Rectal smooth muscle tissue (tissue), 1 donor: ENCODE measurements around the gene PANK3.
"Not testable (repeated sequence)": the region's sequence is repeated elsewhere in the genome, so short reads cannot be mapped to it uniquely, and the experiment has no call there.

ENCODE experiments used
- H3K27ac ChIP-seq: one replicate; pipeline ENCODE4 v1.7.0; 2013; ENCODE audit warnings: low read depth, low read length, inconsistent platforms
- H3K27me3 ChIP-seq: one replicate; pipeline ENCODE4 v1.7.0; 2013; ENCODE audit warnings: low read length; ENCODE audit not compliant: control insufficient read depth, insufficient read depth
- H3K36me3 ChIP-seq: one replicate; pipeline ENCODE4 v1.7.0; 2013; ENCODE audit warnings: low read length; ENCODE audit not compliant: control insufficient read depth, insufficient read depth
- H3K4me1 ChIP-seq: one replicate; pipeline ENCODE4 v1.7.0; 2013; ENCODE audit warnings: low read length; ENCODE audit not compliant: control insufficient read depth, insufficient read depth
- H3K4me3 ChIP-seq: one replicate; pipeline ENCODE4 v1.7.0; 2013; ENCODE audit warnings: low read length
- H3K9ac ChIP-seq: one replicate; pipeline ENCODE4 v1.7.0; 2013; ENCODE audit warnings: low read length

The PANK3 gene

DNA sequence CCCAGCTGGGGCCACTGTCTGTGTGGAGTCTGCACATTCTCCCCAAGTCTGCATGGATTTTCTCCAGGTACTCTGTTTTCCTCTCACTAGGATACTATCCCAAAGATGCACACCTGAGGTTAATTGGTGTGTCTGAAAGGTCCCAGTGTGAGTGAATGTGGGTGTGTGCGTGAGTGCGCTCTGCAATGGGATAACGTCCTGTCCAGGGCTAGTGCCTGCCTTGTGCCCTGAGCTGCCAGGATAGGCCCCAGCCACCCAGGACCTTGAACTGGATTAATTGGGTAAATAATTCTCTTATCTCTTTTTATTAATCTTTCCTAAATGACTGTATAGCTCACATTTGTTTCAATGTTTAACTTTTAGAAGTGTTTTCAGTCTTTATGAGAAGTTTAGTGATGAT, 11.5 kb upstream of the PANK3 start:
- Histone ChIP-seq H3K27ac (no peak overlapping the region), H3K36me3 (no peaks in the 10 kb centered on the region), H3K9ac (no peak overlapping the region), H3K4me3 (no peak overlapping the region), H3K27me3 (no peaks in the 10 kb centered on the region), H3K4me1 (no peaks in the 10 kb centered on the region)

DNA sequence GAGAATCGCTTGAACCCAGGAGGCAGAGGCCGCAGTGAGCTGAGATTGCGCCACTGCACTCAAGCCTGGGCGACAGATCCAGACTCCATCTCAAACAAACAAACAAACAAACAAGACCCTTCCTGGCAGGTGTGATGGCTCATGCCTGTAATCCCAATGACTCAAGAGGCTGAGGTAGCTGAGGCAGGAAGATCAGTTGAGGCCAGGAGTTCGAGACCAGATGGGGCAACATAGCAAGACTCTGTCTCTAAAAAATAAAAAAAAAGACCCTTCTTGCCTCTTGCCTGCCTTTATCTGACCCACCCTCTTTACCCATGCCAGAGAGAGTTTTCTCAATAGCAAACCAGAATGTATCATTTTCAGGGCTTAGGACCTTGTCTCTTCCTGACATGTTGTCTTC, 8.8 kb upstream of the PANK3 start:
- H3K4me1 ChIP-seq = no peaks in the 10 kb centered on the region
- H3K27me3 ChIP-seq = no peaks in the 10 kb centered on the region
- H3K27ac ChIP-seq = no peak overlapping the region
- no peak overlapping the region for H3K9ac ChIP-seq
- no peak overlapping the region for H3K4me3 ChIP-seq
- H3K36me3 ChIP-seq = no peaks in the 10 kb centered on the region

DNA sequence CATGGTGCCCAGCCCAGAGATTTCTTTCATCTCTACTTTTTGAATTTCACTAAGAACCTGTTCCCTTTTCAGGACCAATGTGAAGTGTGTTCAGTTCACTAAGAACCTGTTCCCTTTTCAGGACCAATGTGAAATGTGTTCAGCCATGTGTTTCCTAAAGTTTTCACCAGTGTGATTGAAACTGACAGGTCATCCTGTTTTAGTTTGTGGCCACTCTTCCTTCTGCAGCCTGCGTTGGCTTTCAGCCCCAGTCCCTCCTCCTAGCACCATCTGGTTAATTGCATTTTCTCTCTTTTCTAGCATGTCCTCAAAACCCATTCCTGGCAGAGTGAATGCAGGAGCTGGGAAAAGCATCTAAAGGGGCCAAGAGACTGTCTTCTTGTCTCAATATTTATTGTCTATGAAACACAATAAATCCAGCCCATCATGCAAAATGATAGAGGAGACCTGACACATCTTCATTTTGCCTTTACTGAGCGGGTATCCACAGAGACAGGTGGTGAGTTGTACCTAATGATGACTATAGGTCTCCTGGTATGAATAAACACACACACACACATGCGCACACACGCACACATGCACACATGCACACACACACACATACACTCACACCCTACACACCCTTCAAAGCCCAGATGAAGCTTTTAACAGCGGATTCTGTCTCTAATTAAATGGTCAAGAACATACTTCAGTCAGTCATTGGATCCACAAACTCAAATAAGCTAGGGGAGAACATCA, 6.1 kb upstream of the PANK3 start:
- peaks cover under 1% of the 10 kb centered on the region for H3K4me1 ChIP-seq
- no peak overlapping the region for H3K27ac ChIP-seq
- no peak overlapping the region for H3K9ac ChIP-seq
- no peaks in the 10 kb centered on the region for H3K27me3 ChIP-seq
- H3K4me3 ChIP-seq = no peak overlapping the region
- H3K36me3 ChIP-seq = no peaks in the 10 kb centered on the region

DNA sequence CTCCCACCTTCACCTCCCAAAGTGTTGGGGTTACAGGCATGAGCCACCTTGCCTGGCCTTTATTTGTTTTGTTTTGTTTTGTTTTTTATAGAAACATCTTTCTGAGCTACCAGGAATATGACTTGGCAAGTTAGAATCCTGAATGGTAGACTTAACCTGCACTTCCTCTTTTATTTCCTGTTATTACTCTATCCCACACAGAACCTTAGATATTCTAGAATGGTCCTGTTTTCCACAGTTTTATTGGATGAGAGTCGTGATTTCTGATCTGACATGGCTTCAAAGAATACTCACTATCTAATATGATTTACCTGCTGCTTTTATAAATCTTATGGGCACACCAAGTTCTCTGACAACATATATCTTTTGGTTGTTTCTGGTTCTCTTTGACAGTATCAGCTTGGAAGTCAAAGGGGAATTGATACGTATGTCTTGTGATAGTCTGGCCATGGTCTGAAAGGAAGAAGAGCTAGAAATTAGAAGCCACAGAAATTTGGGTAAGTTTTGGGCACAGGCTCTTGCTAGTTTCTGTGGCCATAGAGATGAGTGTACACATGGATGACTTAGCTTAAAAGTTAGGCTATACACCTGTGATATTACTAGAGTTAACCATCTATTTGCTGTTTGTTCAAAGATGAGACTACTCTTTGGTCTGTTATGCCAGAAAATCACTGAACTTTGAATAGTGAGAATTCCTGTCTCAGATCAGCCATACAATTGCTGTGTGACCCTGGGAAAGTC, 4.7 kb upstream of the PANK3 start:
- no peak overlapping the region for H3K4me3 ChIP-seq
- no peaks in the 10 kb centered on the region for H3K27me3 ChIP-seq
- no peaks in the 10 kb centered on the region for H3K36me3 ChIP-seq
- peaks cover 5% of the 10 kb centered on the region for H3K4me1 ChIP-seq
- no peak overlapping the region for H3K27ac ChIP-seq
- H3K9ac ChIP-seq = no peak overlapping the region

DNA sequence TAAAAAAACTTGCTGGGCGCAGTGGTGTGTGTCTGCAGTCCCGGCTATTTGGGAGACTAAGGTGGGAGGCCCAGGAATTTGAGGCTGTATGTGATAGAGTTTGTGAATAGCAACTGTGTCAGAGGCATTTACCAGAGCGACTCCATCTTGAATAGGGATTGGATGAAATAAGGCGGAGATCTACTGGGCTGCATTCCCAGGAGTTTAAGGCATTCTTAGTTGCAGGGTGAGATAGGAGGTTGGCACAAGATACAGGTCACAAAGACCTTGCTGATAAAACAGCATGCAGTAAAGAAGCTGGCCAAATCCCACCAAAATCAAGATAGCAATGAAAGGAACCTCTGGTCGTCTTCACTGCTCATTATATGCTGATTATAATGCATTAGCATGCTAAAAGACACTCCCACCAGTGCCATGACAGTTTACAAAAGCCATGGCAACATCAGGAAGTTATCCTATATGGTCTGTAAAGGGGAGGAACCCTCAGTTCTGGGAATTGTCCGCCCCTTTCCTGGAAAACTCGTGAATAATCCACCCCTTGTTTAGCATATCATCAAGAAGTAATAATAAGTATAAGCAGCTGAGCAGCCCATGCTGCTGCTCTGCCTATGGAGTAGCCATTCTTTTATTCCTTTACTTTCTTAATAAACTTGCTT, 1.8 kb upstream of the PANK3 start:
- not testable (repeated sequence) for H3K9ac ChIP-seq, H3K36me3 ChIP-seq, H3K4me1 ChIP-seq, H3K27me3 ChIP-seq, H3K27ac ChIP-seq, H3K4me3 ChIP-seq

DNA sequence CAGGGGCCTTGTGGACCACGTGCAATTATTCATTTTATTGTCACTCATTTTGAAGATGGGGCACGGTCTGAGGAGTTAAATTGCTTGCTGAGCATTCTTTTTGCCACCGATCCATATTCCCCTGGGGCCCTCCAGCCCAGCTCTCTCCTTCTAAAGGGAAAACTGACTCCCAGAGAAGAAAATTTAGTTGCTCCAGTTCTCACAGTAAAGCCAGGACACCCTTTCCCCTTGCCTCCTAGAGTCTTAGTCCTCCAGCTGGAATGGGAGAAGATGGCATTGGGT, 1.0 kb upstream of the PANK3 start:
- Histone ChIP-seq H3K9ac (peak overlapping the region; percentile 69), H3K27ac (peak overlapping the region; percentile 91), H3K4me1 (peaks cover 7% of the 10 kb centered on the region), H3K27me3 (no peaks in the 10 kb centered on the region), H3K4me3 (peak overlapping the region; percentile 58), H3K36me3 (no peaks in the 10 kb centered on the region)

DNA sequence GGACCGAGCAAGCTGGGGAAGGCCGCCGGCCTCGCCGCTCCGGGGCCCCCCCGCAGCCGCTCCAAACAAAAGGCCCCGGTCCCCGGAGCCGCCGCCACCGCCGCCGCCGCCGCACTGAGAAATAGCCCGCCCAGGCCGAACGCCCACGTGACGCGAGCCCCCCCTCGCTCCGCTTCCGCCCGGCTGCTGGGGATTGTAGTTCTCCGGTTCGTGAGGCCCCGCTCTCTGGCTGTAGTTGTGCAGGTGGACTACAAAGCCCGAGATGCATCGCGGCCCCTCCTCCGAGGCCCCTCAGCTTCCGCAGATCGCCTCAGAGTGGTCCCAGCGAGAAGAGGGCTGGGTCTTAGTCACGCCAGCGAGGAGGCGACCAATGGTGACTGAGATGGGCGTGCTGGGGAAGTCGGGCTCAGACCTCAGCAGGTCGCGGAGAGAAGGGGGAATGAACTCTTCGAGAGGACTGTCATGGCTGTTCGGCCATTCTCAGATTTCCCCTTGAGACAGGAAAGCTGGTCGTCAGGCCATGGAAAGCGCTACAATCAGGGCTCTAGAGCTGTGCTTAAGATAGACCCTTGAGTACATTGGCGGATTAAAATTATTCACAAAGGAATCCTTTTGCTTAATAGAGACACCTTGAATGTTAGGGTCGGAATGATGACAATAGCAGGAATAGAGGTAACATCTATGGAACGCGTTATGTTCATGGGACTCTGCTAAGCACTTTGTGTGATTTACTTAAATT, 489 bp upstream of the PANK3 start:
- Histone ChIP-seq H3K36me3 (no peaks in the 10 kb centered on the region), H3K27me3 (no peaks in the 10 kb centered on the region), H3K4me1 (peaks cover 7% of the 10 kb centered on the region), H3K4me3 (peak overlapping the region; percentile 98), H3K9ac (peak overlapping the region; percentile 69), H3K27ac (peak overlapping the region; percentile 94)

DNA sequence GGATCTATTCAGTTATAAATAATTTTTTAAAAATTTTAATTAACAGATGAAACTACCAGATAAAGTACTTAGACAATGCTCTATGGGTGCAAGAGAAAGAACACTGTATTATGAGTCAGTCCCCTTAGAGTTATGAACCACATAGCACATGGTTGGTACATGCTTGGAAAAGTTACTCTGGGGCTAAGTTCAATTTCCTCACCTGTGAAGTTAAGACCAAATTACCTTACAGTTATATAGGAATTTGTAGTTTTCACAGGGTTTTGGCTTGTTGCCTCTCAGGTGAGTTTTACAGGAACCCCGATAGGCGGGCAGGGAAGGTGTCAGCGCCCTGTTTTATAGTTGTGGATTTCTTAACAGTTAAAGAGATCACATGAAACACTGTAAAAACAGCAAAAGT, 1.2 kb downstream of the PANK3 start:
- H3K27ac ChIP-seq = no peak overlapping the region
- H3K9ac ChIP-seq = no peak overlapping the region
- H3K4me3 ChIP-seq = peak overlapping the region; percentile 98
- H3K4me1 ChIP-seq = peaks cover 7% of the 10 kb centered on the region
- H3K36me3 ChIP-seq = no peaks in the 10 kb centered on the region
- H3K27me3 ChIP-seq = no peaks in the 10 kb centered on the region

DNA sequence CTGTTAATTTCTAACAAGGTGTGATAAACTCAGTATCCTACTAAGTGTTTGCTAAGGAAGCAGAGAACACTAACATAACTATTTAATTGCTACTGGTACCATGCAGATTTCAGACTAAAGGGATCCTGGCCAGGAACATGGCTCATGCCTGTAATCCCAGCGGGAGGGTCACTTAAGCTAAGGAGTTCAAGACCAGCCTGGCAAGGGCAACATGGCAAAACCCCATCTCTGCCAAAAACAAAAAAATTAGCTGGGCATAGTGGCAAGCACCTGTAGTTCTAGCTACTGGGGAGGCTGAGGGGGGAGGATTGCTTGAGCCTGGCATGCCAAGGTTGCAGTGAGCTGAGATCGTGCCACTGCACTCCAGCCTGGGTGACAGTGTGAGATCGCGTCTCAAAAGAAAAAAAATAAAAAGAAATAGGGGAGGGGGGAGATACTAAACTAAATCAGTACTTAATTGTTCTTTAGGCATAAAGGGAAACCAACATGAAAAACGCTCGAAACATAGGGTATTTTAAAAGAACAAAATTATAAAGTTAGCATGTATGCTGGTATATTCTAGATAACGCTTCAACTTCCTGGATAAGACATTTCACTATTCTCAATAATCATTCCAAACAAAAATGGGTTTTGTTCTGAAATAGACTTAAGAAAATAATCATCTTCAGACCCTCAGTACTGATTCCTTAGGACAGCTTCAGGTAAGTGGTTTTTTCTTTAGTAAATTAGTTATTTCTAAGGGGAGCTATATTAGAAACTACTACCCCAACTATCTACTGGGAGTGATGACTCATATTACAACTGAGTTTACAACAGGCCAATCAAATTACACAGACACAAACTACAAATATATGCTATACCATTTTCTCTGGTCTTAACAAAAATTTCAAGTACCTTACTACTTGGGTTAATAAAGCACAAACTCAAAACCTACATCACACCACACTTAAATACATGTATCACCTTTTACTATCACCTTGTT, 3.5 kb downstream of the PANK3 start:
- Histone ChIP-seq H3K27ac (no peak overlapping the region), H3K36me3 (no peaks in the 10 kb centered on the region), H3K9ac (no peak overlapping the region), H3K4me3 (no peak overlapping the region), H3K27me3 (no peaks in the 10 kb centered on the region), H3K4me1 (peaks cover 7% of the 10 kb centered on the region)

DNA sequence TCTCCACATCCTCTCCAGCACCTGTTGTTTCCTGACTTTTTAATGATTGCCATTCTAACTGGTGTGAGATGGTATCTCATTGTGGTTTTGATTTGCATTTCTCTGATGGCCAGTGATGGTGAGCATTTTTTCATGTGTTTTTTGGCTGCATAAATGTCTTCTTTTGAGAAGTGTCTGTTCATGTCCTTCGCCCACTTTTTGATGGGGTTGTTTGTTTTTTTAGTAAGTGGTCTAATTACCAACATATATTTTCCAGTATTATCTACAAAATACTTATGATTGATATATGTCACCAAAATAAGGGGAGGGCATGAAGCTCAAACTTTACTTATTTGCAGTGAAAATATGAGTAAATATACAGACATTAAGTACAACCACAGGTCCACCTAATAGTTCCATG, 5.0 kb downstream of the PANK3 start:
- not testable (repeated sequence) for H3K27me3 ChIP-seq, H3K27ac ChIP-seq, H3K9ac ChIP-seq, H3K4me1 ChIP-seq, H3K4me3 ChIP-seq, H3K36me3 ChIP-seq

DNA sequence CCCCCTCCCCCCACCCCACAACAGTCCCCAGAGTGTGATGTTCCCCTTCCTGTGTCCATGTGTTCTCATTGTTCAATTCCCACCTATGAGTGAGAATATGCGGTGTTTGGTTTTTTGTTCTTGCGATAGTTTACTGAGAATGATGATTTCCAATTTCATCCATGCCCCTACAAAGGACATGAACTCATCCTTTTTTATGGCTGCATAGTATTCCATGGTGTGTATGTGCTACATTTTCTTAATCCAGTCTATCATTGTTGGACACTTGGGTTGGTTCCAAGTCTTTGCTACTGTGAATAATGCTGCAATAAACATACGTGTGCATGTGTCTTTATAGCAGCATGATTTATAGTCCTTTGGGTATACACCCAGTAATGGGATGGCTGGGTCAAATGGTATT, 5.5 kb downstream of the PANK3 start:
- not testable (repeated sequence) for H3K4me3 ChIP-seq, H3K9ac ChIP-seq, H3K27me3 ChIP-seq, H3K36me3 ChIP-seq, H3K4me1 ChIP-seq, H3K27ac ChIP-seq
